Fibroblast of skin of scalp (primary cell): ENCODE results near the gene ADM5.
"Not testable (repeated sequence)": the region's sequence is repeated elsewhere in the genome, so short reads cannot be mapped to it uniquely, and the experiment has no call there.

Source experiments
- DNase-seq: peaks from one replicate; pipeline ENCODE4 v3.0.0-alpha.2; 2013

The ADM5 gene

GRCh38 chr19:49704888-49705642 is 15.7 kb downstream of the ADM5 start:
- no peak for DNase-seq

GRCh38 chr19:49705919-49706318 is 16.5 kb downstream of the ADM5 start:
- no peak for DNase-seq

- DNase-seq, result peak; percentile 10
These were observed 21.1 kb downstream of the ADM5 start for GRCh38 chr19:49710372-49710951.

GRCh38 chr19:49712397-49712859 is 23.0 kb downstream of the ADM5 start:
- DNase-seq, result peak; percentile 11

DNA sequence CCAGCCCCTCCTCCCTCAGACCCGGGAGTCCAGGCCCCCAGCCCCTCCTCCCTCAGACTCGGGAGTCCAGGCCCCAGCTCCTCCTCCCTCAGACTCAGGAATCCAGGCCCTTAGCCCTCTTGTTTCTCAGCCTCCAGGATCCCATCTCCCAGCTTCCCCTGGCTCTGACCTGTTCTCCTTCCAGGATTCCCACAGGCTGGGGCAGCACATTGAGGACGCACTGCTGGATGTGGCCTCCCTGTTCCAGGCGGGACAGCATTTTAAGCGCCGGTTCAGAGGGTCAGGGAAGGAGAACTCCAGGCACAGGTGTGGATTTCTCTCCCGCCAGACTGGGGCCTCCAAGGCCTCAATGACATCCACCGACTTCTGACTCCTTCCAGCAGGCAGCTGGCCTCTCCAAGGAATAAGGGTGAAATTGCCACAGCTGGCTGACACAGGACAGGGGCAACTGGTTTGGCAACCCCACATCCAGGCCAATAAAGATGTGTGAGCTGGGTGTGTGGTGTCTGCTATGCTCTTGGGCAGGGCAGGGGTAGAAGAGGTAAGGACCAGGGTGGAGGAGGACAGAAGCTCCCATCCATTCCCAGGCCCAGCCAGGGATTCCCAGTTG is 23.9 kb downstream of the ADM5 start:
- DNase-seq, result no peak

DNA sequence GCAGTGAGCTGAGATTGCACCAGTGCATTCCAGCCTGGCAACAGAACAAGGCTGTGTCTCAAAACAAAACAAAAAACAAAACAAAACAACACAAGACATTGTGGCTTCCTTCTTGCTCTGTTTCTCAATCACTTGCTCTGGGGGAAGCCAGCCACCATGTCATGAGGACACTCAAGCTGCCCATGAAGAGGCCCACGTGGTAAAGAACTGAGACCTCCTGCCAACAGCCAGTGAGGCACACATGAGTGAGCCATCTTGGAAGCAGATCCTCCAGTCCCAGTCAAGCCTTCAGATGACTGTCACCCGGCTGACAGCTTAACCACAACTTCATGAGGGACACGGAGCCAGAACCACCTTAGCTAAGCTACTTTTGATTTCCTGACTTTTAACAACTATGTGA is 26.8 kb downstream of the ADM5 start:
- DNase-seq, result no peak

DNA sequence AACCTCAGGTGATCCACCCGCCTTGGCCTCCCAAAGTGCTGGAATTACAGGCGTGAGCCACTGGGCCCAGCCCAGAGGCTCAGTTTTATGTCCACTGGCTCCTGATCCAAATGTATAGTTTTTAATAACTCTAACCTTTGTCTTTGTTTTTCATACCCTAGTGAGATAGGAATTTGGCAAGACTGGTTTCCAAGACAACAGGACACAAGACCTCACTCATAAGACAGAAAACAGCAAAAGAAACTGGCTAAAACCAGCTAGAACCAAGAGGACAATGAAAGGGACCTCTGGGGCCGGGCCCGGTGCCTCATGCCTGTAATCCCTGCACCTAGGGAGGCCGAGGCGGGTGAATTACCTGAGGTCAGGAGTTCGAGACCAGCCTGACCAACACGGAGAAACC is 29.1 kb downstream of the ADM5 start:
- peak; percentile 60 for DNase-seq

- DNase-seq, result no peak
These were observed 29.6 kb downstream of the ADM5 start for GRCh38 chr19:49718991-49719390.

GRCh38 chr19:49719420-49719819 is 30.0 kb downstream of the ADM5 start:
- not testable (repeated sequence) for DNase-seq

DNA sequence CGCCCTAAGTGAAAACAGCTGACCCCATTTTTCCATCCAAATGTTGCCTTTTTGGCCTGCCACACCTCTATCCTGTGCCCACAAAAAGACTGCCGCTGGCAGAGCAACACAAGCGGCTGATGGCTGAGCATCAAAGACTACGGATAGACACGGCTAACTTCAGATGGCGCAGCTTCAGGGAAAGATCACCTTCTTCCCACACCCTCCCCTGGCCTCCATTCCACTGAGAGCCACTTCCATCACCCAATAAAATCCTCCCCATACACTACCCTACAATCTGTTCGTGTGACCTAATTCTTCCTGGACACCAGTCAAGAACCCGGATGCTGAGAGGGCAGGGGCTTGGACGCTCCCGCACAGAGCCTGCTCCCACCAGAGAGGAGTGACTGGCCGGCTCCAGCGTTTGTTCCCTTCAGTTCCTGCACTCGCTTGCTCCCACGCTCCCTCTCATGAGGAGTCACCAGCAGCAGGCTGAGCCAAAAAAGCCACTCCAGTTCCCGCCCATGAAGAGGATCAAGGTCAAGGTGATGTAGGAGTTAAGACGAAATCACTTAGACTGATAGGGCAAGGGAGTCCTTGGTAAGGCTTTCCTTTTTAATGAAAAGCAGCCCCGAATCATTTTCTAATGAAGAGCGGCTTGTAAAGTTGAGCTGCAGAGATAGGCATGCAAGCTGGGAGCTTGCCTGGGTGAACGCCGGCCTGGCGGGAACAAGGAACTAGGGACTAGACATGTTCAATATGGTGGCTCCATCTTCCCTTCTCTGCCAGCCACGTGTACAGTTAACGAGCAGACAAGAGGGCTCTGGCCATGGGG is 38.0 kb downstream of the ADM5 start:
- DNase-seq, result no peak

DNA sequence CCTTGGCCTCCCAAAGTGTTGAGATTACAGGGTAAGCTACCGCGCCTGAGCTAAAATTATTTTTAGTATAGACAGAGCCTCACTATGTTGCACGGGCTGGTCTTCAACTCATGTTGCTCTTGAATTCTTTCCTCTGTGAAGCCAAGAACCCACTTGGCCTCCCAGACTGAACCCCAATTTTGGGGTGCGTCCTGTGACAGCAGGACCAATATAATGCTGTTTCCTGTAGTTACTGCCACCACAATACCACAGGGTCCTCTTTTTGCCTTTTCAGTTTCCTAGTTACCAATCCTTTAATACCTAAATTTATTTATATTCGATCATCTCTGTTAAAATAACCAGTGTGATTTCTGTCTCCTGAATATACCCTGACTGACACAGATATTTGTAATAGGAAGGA is 40.8 kb downstream of the ADM5 start:
- no peak for DNase-seq

DNA sequence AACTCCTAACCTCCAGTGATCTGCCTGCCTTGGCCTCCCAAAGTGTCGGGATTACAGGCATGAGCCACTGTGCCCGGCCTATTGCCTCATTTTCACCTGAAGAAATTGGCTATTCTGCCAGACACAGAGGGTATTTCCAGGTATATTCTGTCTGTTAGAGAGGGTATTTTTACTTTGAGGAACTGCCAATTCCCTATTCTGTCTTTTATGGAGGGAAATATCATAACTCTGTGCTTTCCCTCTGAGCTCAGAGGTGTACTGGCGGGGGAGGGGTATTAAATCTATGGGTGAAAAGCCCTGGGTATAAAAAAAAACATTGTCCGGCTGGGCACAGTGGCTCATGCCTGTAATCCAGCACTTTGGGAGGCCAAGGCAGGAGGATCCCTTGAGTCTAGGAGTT is 48.9 kb downstream of the ADM5 start:
- DNase-seq, result no peak

- no peak for DNase-seq
These were observed 49.7 kb downstream of the ADM5 start for GRCh38 chr19:49739098-49739497.

DNA sequence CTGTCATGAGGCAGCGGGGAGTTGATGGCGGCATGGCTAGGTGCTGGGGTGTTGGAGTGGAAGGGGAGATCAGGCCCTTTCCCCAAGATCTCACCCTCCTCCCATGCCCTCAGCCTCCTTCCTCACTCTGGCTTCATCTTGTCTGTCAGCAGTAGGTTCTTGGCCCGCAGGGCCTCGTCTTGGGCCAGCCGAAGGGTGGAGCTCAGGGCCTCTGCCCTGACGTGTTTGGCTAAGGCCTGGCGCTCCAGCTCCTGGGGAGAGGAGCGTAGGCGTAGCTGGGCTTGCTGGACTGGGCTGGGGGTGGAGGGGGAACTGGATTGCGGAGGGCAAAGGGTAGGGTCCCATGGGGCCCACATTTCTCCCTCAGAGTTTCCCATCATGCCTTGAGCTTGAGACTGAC is 50.5 kb downstream of the ADM5 start:
- DNase-seq, result no peak
